B cell (primary cell): ENCODE data around the gene EHD2.
"Not testable (repeated sequence)": the region's sequence is repeated elsewhere in the genome, so short reads cannot be mapped to it uniquely, and the experiment has no call there.

ENCODE experiments used
- EZH2 ChIP-seq: IDR thresholded peaks from 2 replicates; pipeline ENCODE4 v1.6.1; 2012; ENCODE audit warnings: borderline replicate concordance, low read depth, mild to moderate bottlenecking, moderate library complexity, low read length; ENCODE audit not compliant: insufficient read depth, poor library complexity, severe bottlenecking
- TF ChIP-seq, protein P1 (sequence below): fragments of 200-600 bp; IDR thresholded peaks from one replicate; pipeline ENCODE4 v1.8.0; 2022; ENCODE audit warnings: antibody characterized with exemption, mild to moderate bottlenecking

DNA sequence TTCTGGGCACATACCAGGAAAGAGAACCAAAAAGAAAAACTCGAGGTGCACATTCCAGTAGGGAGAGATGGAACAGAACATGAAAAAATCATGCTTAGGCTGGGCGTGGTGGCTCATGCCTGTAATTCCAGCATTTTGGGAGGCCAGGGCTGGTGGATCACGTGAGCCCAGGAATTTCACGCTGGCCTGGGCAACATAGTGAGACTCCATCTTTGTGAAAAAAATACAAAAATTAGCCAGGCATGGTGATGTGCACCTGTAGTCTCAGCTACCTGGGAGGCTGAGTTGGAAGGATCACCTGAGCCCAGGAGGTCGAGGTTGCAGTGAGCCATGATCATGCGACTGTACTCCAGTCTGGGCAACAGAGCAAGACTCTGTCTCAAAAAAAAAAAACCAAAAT, 58.1 kb downstream of the EHD2 start:
- TF ChIP-seq, protein P1, sequence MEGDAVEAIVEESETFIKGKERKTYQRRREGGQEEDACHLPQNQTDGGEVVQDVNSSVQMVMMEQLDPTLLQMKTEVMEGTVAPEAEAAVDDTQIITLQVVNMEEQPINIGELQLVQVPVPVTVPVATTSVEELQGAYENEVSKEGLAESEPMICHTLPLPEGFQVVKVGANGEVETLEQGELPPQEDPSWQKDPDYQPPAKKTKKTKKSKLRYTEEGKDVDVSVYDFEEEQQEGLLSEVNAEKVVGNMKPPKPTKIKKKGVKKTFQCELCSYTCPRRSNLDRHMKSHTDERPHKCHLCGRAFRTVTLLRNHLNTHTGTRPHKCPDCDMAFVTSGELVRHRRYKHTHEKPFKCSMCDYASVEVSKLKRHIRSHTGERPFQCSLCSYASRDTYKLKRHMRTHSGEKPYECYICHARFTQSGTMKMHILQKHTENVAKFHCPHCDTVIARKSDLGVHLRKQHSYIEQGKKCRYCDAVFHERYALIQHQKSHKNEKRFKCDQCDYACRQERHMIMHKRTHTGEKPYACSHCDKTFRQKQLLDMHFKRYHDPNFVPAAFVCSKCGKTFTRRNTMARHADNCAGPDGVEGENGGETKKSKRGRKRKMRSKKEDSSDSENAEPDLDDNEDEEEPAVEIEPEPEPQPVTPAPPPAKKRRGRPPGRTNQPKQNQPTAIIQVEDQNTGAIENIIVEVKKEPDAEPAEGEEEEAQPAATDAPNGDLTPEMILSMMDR = not testable (repeated sequence)
- TF ChIP-seq EZH2 = not testable (repeated sequence)
